GM21576 (cell line): ENCODE results near the gene ZBTB22.
"Not testable (repeated sequence)": the region's sequence is repeated elsewhere in the genome, so short reads cannot be mapped to it uniquely, and the experiment has no call there.

ENCODE experiments used
- ATAC-seq: cut with Tn5 transposase; IDR thresholded peaks from one replicate; pipeline ENCODE4 v1.9.1; 2021; ENCODE audit warnings: mild to moderate bottlenecking, moderate library complexity; ENCODE audit not compliant: unreplicated experiment

ZBTB22 gene

GRCh38 chr6:33280539-33280938 is 37.0 kb downstream of the ZBTB22 start:
- ATAC-seq = no peak

DNA sequence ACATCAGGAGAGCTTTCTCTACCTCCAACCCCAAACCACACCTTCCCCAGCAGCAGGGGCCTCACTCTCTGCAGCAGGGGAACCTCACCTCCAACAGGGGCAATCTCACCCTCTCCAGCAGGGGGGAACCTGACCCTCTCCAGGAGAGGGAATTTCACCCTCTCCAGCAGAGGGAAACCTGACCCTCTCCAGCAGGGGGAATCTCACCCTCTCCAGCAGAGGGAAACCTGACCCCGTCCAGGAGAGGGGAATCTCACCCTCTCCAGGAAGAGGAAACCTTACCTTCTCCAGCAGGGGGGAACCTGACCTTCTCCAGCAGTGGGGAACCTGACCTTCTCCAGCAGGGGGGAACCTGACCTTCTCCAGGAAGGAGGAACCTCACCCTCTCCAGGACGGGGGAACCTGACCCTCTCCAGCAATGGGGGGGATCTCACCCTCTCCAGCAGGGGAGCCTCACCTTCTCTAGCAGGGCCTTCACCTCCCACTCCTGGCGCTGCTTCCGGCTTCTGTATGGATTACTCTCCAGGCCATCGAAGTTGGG is 37.5 kb downstream of the ZBTB22 start:
- no peak for ATAC-seq

DNA sequence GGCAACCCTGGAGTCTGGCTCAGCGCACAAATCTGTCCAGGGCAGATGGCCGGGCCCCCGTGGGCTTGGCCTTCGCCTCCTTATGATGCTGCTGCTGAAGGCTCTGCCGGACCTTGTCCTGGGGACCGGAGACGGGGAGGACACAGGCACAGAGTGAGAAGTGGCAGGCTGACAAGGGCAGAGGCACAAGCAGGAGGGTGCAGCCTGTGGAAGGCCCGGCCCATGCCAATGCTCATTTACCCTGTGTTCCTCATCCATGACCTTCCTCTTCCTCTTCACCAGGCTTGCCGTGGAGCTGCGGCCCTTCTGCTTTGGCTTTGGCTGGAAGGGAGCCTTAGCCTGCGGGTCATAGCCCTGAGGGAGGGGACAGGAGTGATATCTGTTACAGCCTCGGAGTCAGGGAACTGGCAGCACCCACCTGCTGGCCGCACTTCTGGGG is 38.3 kb downstream of the ZBTB22 start:
- no peak for ATAC-seq

DNA sequence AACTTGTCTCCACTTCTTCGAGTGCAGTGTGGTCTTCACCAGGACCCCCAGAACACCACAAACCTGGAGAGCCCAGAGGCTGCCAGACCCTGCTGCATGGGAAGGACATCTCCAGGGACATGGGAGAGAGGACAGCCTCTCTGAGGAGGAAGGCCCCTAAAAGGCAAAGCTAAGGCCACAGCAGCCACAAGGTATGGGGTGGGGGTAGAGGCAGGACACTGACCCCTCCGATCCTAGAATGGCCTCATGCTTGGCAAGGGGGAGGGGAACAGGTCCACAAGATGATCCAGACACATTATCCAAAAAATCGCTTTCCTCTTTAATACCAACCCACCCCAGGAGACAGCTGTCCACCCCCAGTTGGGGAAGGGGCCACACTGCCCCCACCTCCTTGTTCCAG is 38.7 kb downstream of the ZBTB22 start:
- ATAC-seq = no peak

GRCh38 chr6:33278392-33278741 is 39.2 kb downstream of the ZBTB22 start:
- no peak for ATAC-seq

DNA sequence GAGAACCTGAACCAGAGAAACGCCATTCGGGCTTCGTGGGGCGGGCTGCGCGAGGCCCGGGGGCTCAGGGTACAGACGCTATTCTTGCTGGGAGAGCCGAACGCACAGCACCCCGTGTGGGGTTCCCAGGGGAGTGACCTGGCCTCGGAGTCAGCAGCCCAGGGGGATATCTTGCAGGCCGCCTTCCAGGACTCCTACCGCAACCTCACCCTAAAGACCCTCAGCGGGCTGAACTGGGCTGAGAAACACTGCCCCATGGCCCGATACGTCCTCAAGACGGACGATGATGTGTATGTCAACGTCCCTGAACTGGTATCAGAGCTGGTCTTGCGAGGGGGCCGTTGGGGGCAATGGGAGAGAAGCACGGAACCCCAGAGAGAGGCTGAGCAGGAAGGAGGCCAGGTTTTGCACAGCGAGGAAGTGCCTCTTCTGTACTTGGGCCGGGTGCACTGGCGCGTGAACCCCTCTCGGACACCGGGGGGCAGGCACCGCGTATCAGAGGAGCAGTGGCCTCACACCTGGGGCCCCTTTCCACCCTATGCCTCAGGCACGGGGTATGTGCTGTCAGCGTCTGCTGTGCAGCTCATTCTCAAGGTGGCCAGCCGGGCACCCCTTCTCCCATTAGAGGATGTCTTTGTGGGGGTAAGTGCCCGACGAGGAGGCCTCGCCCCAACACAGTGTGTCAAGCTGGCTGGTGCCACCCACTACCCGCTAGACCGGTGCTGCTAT is 39.7 kb downstream of the ZBTB22 start:
- ATAC-seq = peak; percentile 12

DNA sequence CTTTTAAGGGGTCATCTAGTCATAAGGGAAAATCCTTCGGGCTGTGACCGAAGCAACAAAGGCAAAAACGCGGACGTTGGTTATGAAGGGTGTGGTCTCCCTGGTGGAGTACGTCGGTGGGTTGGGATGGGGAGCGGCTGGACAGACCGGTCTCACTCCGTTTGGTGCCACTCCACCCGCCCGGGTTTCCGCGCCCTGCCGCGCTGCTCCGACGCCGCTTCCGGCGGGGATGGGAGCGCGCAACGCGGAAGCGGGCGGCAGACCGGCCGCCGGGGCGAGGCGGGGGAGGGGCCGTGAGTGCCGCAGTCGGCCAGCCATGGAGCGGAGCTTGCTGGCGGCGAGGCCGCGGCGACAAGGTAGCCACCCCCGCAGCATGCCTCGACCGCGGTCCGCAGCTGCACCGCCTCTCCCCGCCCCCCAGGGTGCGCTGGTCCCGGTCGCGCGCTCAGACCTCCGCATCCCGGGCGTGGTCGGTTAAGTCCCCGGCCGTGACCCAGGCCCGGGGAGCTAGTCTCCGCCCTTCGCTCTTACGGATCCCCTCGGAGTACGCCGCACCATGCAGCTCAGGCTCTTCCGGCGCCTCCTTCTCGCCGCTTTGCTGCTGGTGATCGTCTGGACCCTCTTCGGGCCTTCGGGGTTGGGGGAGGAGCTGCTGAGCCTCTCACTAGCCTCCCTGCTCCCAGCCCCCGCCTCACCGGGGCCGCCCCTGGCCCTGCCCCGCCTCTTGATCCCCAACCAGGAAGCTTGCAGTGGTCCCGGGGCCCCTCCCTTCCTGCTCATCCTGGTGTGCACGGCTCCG is 40.5 kb downstream of the ZBTB22 start, which contains the start of gene B3GALT4:
Gene B3GALT4, plus strand, starts transcription at position 260 of the 799 bp plus-strand sequence. Its CDS starts 297 bp downstream, at position 557.
- peak; percentile 43 for ATAC-seq

- ATAC-seq = no peak
These were observed 41.0 kb downstream of the ZBTB22 start for GRCh38 chr6:33276581-33276863.

- ATAC-seq = not testable (repeated sequence)
These were observed 41.6 kb downstream of the ZBTB22 start for GRCh38 chr6:33275795-33276580.

GRCh38 chr6:33273924-33274902 is 43.3 kb downstream of the ZBTB22 start:
- ATAC-seq = no peak

DNA sequence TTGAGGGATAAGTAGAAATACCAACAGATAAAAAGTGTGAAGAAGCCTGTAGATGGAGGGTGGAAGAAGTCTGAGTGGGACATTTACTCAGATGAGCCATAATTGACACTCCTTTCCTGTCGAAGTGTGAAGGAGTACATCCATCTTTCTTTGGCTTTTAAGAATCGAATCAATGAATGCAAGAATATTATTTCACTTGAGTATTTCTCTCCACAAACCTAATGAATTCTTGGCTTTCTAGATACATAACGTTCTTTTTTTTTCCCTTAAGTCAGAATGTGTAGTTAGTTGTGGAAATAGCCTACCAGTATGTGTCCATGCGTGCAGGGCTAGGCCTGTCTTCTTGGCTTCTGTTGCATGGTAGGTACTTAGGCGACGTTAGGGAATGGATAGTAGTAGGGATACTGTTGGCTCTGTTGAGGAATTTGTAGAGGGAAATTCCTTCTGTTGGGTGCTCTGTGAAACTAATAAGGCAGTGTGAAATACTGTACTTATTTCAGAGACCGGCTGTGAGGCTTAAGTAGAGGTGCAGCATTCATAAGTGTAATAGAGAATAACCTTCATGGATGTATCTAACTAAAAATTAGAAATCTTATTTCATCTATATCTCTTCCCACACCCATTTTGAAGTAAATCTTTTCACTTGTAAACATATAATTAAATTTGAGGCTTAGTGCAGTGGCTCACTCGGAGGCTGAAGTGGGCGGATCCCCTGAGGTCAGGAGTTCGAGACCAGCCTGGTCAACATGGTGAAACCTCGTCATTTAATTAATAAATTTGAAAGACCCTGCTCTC is 44.2 kb downstream of the ZBTB22 start:
- ATAC-seq = no peak

DNA sequence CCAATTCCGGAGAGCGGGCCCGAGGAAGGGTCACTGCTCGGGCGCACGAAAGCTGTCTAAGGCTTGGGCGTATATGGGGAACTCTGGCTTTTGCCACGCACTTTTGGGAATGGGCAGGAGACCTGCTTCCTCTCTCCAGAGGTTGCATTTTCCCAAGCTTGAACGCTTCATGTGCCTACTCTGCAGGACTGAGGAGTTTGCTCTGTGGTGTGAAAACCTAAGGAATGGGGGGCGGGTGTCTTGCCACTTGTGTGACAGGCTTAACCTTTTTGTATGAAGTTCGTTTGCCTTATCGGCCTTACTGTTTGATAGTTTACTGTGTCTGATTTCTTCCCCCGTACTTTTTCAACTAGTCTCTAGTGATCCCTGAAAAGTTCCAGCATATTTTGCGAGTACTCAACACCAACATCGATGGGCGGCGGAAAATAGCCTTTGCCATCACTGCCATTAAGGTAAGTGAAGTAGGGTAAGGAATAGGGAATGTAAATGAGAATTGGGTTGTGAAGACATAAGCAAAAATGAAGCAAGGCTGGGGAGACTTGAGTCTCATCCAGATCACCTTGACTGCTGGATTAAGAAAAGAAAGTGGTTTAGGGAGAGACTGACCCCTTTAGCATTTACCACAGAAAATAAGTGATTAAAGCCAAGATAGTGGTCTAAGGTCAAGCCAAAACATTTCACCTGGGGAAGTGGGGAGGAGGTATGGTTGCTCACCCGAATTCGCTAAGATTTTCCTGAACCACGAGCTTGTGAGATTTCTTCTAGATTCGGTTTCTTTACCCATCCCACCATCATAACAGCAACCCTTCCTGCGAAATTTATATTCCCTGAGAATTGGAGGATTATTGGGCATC is 45.0 kb downstream of the ZBTB22 start:
- ATAC-seq = peak; percentile 2

GRCh38 chr6:33271468-33272274 is 45.9 kb downstream of the ZBTB22 start, which contains the start of the genes RPS18 and VPS52:
Gene RPS18, plus strand, starts transcription at chr6:33272075. Its CDS starts 45 bp downstream, at chr6:33272120.
Gene VPS52, minus strand, starts transcription at chr6:33271876. Its CDS starts 201 bp downstream, at chr6:33271675.
- peak; percentile 80 for ATAC-seq

DNA sequence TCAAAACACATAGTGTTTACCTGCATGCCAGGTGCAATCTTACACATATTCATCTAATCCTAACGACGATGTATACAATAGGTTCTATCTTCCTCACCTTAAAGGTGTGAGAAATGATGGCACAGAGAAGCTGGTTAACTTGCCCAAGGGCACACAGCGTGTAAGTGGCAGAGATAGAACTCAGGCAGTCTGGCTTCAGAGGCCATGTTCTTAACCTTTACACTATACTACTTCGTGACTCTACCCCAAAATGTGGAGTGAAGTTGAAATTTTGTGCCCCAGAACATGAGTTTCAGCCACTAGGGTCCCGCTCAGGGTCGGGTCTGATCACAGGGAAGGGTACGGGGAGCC is 46.5 kb downstream of the ZBTB22 start:
- no peak for ATAC-seq
